GM18499 (cell line): ENCODE data around the gene CCDC171.

Experiments
- ATAC-seq: cut with Tn5 transposase; IDR thresholded peaks from one replicate; pipeline ENCODE4 v1.9.1; 2021; ENCODE audit warnings: moderate number of reproducible peaks; ENCODE audit not compliant: insufficient read depth, unreplicated experiment

CCDC171 gene

DNA sequence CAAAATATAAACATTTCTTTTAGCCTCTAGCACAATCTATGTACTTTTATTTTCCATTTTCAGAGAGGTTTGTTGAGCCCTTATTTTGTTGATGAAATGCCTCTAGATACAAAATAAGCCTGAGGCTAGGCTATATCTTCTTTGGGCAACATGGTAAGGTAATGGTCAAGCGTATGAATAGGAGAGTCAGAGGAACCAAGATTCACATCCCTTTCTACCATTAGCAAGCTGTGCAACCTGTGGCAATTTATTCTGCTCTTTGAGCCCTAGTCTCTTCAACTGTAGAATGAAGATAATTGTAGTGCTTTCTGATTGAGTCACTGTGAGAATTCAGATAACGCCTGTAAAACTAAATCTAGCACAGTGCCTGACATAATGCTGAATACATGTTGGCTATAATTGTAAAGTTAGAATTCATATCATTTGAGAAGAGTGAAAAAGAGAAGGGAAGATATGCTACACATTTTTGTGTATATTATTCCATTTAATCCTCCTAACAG is 412.5 kb downstream of the CCDC171 start:
- ATAC-seq, result no peak

DNA sequence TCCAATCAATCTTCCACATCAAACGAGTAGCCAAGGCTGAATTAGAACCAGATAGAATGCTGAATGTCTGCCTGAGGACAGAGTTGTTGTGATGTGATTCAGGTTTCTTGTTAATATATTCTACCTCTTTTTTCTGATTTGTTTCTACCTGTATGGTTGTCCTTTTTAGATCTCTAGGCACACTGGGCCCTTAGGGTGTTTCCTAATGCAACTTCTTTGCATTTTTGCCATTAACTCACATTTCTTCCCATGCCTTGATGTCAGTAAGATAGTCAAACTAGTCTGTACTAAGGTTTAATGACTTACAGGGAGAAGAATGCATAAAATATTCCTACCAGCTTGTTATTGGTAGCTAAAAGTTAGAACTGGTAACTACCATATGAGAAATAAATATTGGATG is 413.6 kb downstream of the CCDC171 start:
- no peak for ATAC-seq

DNA sequence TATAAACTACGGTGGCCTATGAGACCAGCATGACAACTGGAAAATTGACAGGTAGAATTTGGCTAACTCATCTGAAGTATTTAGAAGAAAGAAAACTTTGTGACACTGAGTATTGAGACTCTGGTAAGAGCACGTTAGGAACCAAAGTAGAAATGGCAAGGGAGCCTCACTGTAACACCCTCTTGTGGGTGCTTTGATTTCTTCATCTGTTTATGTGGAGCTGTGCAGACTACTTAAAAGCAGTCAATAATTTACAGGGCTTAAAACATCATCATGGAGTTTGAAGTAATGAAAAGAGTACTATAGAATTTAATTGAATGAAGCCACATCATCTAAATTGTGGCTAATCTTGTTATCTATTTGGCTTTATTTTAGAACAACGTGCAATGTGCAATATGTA is 414.2 kb downstream of the CCDC171 start:
- ATAC-seq, result no peak

DNA sequence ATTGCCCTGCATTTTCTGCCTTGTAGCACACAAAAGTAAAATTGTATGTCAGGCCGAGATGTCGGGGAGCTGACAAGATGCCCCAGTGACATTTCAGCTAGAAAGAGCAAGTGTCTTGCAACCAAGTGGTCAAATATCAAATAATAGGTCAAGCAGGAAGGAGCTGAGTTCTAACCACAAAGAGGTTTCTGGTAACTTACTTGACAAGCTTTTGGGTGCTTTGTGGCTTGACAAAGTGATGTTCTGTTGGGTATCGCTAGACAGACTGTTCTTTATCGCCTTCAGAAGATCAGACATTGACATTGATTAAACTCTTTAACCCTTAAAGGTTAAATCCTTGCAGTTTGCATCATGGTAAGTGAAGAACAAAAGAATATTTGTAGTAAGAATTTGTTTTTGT is 419.9 kb downstream of the CCDC171 start:
- no peak for ATAC-seq

DNA sequence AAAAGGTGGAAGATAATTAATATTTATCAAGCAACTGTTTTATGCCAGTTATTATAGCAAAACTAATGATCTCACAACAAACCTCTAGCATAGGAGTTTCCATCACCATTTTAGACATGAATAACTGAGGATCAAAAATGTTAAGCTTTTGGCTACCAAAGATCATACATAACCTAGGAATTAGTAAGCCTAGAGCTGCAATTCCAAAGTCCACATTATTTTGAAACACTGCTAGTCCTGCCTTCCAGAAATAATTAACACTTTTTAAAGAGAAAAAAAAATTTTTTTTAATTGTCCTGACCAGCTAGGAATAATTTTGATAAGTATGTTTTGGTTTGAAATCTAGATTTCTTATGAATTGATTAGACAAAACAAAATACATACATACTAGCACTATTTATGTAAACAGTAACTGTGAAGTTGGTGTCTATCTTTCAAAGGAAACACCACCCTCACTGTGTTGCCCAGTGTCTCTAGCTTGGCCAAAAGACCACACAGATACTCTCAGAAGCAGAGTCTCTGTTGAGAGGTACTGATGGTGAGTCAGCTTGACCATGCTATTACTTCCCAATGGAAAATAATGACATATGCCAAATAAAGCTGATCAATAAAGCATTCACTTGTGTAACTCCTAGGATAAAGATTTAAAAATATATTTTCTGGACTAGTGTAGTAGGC is 422.4 kb downstream of the CCDC171 start:
- ATAC-seq, result no peak

DNA sequence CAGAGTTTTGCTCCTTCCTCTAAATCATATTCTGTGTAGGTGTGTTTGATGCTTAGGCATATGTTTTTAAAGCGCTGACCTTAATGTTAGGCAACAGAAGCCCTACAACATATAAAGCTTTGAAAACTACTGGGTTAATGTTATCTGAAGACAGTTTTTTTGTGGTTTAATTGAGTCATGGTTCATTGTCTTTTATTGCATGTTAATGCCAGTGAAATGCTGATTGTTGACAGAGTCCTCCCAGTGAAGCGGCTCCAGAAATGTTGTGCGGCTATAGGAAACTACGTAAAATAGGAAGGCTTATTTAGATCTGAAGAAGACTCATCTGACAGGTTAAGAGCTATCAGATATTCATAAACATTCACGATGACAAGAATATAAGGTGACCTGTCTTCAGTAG is 424.6 kb downstream of the CCDC171 start:
- no peak for ATAC-seq

DNA sequence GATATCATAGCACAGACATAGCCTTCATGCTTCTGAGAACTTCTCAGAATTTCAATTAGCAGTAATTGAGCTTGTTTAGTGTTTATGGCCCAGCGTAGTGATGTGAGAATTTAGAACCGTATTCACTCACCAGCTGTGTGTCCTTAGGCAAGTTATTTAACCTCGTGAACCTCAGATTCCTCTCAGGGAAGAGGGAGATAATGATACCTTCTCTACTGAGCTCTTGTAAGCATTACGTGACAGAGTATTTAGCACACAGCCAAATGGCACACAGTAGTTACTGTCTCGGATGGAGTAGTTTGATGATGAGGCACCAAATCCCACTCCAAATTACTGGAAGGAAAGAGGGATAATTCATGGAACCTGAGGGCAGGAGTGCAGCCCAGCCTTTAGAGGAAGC is 429.3 kb downstream of the CCDC171 start:
- ATAC-seq, result no peak

DNA sequence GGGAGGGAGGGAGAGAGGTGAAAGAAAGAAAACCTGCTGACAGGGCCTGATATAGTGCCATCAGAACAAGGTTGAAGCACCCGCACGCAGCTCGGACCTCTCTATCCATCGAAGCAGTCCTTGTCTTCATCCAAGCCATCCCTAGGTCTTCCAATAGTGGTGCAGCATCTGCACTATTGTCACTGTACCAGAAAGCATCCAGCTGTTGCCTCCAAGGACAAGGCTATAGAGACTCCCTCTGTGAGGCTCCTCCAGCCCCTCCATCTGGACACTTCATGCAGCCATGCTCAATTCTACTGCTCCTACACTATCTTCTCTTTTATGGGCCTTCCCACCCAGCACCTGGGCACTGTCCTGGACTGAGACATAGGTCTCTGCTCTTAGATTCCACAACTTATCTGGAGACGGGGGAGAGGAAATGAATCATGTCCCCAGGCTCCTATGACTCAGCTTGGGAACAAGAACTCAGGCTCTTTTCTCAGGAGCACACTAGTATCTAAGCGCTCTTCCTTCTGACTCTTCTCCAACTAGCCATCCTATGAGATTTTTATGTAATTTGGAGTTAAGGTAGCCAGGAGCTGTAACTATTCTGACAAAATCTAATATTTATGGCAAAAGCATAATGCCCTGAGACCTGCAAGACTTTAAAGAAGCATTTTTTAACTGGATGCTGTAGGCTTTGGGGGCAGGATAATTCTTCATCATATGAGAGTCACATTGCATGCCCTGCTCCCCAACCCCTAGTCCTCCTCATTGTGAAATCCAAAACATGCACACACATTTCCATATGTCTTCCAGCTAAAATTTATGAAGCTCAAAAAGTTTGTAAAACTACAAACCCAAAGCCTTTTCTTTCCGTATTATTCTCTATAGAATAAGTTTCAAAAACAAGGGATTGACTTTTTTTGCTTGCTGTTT is 446.8 kb downstream of the CCDC171 start:
- no peak for ATAC-seq

DNA sequence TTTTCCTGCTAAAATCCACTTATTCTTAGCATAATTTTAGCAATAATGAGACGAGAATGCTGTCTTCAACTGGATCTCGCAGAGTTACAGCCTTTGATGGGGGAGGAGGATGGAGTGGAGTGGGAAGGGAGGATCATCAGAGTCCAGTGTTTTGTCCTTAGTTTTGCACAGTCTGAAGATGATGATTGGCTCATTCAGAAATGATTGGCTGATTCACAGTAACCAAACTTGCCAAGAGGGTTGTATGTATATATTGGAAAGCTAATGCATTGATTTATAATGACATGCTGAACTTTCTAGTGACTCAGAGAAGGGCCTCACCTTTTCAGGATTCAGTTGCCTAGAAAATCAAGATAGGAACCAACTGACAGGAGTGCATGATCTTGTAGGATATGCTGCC is 448.0 kb downstream of the CCDC171 start:
- no peak for ATAC-seq

DNA sequence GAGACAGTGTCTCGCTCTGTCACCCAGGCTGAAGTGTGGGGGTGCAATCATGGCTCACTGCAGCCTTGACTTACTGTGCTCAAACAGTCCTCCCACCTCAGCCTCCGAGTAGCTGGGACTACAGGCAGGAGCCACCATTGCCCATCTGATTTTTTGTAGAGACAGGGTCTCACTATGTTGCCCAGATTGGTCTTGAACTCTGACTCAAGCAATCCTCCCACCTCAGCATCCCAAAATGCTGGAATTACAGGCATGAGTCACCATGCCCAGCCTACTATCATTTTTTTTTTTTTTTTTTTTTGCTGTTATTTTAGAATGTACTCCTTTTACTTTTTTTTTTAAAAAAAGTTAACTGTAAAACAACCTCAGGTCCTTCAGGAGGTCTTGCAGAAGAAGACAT is 449.0 kb downstream of the CCDC171 start:
- ATAC-seq, result no peak

DNA sequence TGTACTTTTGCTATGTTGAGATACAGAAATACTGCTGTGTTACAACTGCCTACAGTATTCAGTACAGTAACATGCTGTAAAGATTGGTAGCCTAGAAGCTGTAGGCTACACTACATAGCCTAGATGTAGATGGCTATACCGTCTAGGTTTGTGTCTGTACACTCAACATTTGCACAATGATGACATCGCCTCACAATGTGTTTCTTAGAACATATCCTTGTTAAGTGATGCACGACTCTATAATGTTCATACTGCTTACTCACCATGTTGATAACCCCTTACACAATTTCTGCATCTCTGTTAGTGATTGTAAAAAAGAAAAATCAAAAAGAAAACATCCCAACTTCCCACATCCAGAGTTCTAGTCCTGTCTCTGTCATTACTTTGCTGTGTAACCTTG is 450.0 kb downstream of the CCDC171 start:
- no peak for ATAC-seq

DNA sequence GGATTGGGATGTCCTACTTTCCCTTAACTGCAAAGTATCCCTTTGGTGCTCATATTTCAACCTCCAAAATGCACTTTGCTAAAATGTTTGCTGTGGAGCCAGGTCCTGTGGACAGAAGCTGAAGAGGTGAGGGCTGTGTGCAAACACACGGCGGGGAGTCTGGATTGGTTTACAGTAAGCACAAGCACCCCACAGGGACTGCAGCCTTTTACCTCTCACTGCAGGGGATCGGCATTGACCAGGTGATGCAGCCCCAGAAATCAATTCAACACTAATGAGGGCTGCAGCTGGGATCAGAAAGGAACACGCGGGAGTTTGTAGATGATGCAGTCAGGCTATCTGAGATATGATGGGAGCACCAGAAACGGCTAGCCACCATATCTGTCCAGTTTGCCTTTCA is 450.9 kb downstream of the CCDC171 start:
- ATAC-seq, result no peak

DNA sequence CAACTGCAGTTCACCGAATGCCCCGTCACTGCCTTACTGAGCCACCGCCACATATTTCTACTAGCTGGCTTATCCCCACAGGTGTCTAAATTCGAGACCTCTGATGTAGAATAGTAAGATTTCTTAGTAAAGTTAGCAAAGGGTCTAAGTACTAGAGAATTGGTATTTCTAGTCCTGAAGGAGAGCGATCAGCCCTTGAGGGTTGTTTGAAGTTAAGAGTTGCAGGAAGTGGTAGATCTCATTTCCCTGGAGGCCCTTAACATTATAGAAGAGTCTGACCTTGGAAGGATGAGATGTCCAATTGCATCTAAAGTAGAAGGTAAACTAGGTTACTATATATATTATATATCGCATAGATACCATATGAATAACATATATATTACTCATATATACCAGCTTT is 451.8 kb downstream of the CCDC171 start:
- ATAC-seq, result no peak

DNA sequence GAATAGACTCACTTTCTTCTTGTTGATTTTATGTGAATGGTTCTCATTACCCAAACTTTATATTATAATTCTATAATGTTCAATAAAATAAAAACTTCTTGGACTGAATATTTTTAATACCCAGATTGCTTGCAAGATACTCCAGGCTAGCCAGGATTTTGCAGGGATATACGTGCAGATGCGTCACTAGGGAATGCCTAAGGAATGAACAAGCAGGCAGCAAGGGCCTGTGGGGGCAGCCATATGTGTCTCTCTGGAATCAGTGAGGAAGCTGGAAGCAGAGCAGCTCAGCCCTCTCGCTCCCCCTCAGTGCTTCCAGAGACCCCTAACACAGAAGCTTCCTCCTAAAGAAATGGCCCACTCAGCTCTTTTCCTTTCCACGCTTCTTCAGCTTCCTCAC is 457.4 kb downstream of the CCDC171 start:
- no peak for ATAC-seq

DNA sequence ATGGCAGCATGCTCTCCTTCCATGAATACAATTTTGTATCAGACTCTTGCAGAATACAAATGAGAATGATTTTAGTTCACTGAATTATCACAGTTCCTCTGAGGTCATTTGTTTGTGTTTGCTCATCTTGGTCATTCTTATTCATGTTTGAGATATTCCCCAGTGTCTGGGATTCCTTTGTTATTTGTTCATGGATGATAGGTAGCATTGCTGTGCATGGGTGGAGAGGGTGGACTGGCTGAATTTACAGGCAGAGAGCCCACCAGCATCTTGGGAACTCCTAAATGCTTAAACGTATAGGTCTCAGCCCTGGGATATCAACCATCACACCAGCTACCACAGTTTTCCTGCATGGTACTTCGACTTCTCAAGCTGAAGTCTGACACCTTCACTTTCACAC is 459.8 kb downstream of the CCDC171 start:
- ATAC-seq, result no peak

DNA sequence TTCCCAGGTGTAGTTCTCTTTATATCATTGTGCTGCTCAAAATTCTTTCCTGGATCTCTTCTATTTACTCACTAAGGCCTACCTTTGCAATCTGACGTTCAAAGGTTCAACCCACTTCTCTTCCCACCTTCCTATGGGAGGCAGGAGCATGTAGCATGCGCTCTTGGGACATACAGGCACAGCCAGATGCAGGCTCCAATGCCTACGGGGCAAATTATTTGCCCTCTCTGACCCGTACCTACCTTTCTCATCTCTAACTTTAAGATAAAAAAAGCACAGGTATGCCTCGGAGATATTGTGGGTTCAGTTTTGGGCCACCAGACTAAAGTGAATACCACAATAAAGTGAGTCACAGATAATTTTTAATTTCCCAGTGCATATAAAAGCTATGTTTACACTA is 460.5 kb downstream of the CCDC171 start:
- no peak for ATAC-seq

DNA sequence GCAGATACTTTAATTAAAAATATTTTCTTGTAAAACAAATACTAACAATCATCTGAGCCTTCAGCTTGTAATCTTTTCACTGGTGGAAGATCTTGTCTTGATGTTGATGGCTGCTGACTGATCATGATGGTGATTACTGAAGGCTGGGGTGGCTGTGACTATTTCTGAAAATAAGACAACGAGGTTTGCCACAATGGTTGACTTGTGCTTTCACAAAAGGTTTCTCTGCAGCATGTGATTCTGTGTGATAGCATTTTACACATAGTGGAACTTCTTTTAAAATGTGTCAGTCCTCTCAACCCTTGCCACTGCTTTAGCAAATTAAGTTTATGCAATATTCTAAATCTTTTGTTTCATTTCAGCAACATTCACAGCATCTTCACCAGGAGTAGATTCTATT is 461.0 kb downstream of the CCDC171 start:
- ATAC-seq, result no peak

DNA sequence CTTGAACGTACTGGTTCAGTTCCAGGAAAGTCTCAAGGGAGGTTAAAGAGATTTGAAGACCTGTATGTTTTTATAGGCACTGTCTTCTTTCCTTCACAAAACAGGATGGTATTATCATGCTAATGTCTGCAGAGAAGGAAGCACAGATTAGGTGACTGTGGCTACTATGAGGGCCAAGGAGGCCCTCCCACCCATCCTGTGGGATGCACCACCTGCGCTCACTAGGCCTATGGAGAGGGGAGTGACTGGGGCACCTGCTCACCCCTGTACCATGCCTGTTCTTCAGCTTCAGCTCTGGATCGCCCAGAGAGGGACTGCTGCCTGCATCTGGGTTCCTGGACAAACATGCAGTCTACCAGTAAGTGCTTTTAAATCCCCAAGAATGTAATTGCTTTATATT is 469.4 kb downstream of the CCDC171 start:
- no peak for ATAC-seq

DNA sequence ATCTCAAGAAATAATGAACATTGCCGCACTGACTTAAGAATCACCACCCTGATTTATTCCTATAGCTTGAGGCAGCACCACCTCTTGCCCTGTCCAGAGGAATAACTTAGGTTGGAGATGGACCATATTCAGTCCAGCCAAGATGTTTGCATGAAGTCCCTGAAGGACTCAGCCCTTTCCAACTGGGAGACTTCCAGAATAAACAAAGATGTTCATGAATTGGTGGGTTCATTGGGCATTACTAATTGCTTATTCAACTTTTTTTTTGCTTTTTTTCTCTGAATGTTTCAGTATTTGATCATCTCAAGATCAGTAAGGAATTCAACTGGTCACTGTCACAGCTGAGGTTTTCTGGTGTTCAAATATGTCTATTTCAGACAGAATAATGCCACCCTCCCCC is 470.6 kb downstream of the CCDC171 start:
- no peak for ATAC-seq
